H1 (cell line): ENCODE results near the gene JAKMIP1. TPM values are rescaled to one million over a fixed set of nuclear protein-coding genes. Genes with fewer than 3 reads are reported as not detected.

Source experiments
- CTCF ChIA-PET: fragments of 300-600 bp; sonication (Branson Sonifier 250); formaldehyde crosslinking; loops from one replicate; lab custom pipeline; 2021; ENCODE audit not compliant: partially characterized antibody; lab: Charles Lee
- POLR2A ChIA-PET: fragments of 300-600 bp; sonication (Branson Sonifier 250); formaldehyde crosslinking; loops from one replicate; lab custom pipeline; 2021; ENCODE audit warnings: inconsistent platforms; ENCODE audit not compliant: partially characterized antibody; lab: Charles Lee
- DNase-seq, 2 experiments: peaks; one replicate each; pipeline versions ENCODE4 v3.0.0 to v3.0.0-alpha.2; 2010 to 2022; ENCODE audit warnings: low spot score in 2 of 2, low read depth in 1 of 2, mixed read lengths in 1 of 2
- FAIRE-seq: peaks from 2 replicates; lab custom pipeline; 2011; peaks lifted over from hg19 to GRCh38; lab: Jason Lieb, UNC
- H2AFZ ChIP-seq: 2 replicates; pipeline ENCODE4 v1.8.1; 2012; ENCODE audit warnings: low read length, inconsistent platforms
- H2AK5ac ChIP-seq: 2 replicates; pipeline ENCODE4 v1.6.1; 2013; ENCODE audit warnings: low read depth, low read length
- H2BK120ac ChIP-seq: replicated peaks from 2 replicates; pipeline ENCODE3; 2013; ENCODE audit warnings: low read depth, low read length, inconsistent platforms
- H2BK12ac ChIP-seq: 2 replicates; pipeline ENCODE4 v1.6.1; 2013; ENCODE audit warnings: low read depth, low read length
- H2BK15ac ChIP-seq: 2 replicates; pipeline ENCODE4 v1.6.1; 2013; ENCODE audit warnings: low read length
- H2BK20ac ChIP-seq: 2 replicates; pipeline ENCODE4 v1.6.1; 2013; ENCODE audit warnings: low read length
- H2BK5ac ChIP-seq: 2 replicates; pipeline ENCODE4 v1.6.1; 2013; ENCODE audit warnings: low read depth, low read length
- H3K14ac ChIP-seq: 2 replicates; pipeline ENCODE4 v1.6.1; 2013; ENCODE audit warnings: inconsistent platforms; ENCODE audit not compliant: insufficient read length
- H3K18ac ChIP-seq: 2 replicates; pipeline ENCODE4 v1.6.1; 2013; ENCODE audit warnings: low read length; ENCODE audit errors: extremely low read depth
- H3K23ac ChIP-seq: 2 replicates; pipeline ENCODE4 v1.6.1; 2013; ENCODE audit warnings: inconsistent platforms; ENCODE audit not compliant: insufficient read length
- H3K23me2 ChIP-seq: 2 replicates; pipeline ENCODE4 v1.6.1; 2013; ENCODE audit warnings: low read depth, low read length
- H3K27ac ChIP-seq: 2 replicates; pipeline ENCODE4 v1.6.1; 2011; ENCODE audit warnings: low read depth, low read length, inconsistent platforms
- H3K27me3 ChIP-seq, 4 experiments: replicated peaks in 1 of 4; 1 replicate in 1 of 4; 2 replicates in 3 of 4; pipeline versions ENCODE4 v1.6.1 to v1.8.1; 2011 to 2013; ENCODE audit warnings: low read length in 3 of 4, mild to moderate bottlenecking in 3 of 4, inconsistent platforms in 2 of 4, mixed read lengths in 2 of 4, moderate library complexity in 1 of 4; ENCODE audit not compliant: control insufficient read depth in 3 of 4, insufficient read depth in 3 of 4; ENCODE audit errors: extremely low read depth in 1 of 4
- H3K36me3 ChIP-seq, 4 experiments: 2 replicates each; pipeline versions ENCODE4 v1.6.1 to v1.8.1; 2011 to 2013; ENCODE audit warnings: mild to moderate bottlenecking in 4 of 4, low read length in 3 of 4, moderate library complexity in 2 of 4, control low read depth in 1 of 4, inconsistent platforms in 1 of 4; ENCODE audit not compliant: insufficient read depth in 4 of 4, control insufficient read depth in 2 of 4
- H3K4ac ChIP-seq: replicated peaks from 2 replicates; pipeline ENCODE3; 2013; ENCODE audit warnings: low read length, low read depth, mixed read lengths, inconsistent platforms; ENCODE audit not compliant: insufficient read length
- H3K4me1 ChIP-seq, 4 experiments: replicated peaks in 1 of 4; 1 replicate in 1 of 4; 2 replicates in 3 of 4; pipeline versions ENCODE4 v1.6.1 to v1.8.1; 2011 to 2013; ENCODE audit warnings: low read length in 3 of 4, inconsistent platforms in 2 of 4, mixed read lengths in 1 of 4; ENCODE audit not compliant: insufficient read depth in 4 of 4, control insufficient read depth in 3 of 4
- H3K4me2 ChIP-seq, 2 experiments: 2 replicates each; pipeline versions ENCODE4 v1.6.1 to v1.8.1; 2011 to 2013; ENCODE audit warnings: low read depth in 2 of 2, low read length in 2 of 2, control low read depth in 1 of 2, inconsistent platforms in 1 of 2, mild to moderate bottlenecking in 1 of 2; ENCODE audit not compliant: insufficient read depth in 1 of 2
- H3K4me3 ChIP-seq, 4 experiments: fragments of 200-600, 300-600 bp in 1 of 4; sonication (generic), shearing (Covaris generic), sonication (Bioruptor Twin) in 1 of 4; 2 replicates each; pipeline versions ENCODE4 v1.5.1 to v1.8.1; 2011 to 2016; ENCODE audit warnings: low read length in 4 of 4, low read depth in 3 of 4, control low read depth in 2 of 4, inconsistent platforms in 2 of 4, mild to moderate bottlenecking in 2 of 4, mixed read lengths in 1 of 4, moderate library complexity in 1 of 4; ENCODE audit not compliant: insufficient read depth in 2 of 4; ENCODE audit errors: extremely low read depth in 1 of 4
- H3K56ac ChIP-seq: replicated peaks from 2 replicates; pipeline ENCODE3; 2013; ENCODE audit warnings: low read depth, mild to moderate bottlenecking, mixed read lengths, low read length, inconsistent platforms; ENCODE audit not compliant: insufficient read length
- H3K79me1 ChIP-seq: 2 replicates; pipeline ENCODE4 v1.6.1; 2013; ENCODE audit warnings: low read depth, low read length, control low read depth
- H3K79me2 ChIP-seq, 2 experiments: 2 replicates each; pipeline versions ENCODE4 v1.6.1 to v1.8.1; 2012 to 2013; ENCODE audit warnings: low read length in 2 of 2, mild to moderate bottlenecking in 2 of 2, inconsistent platforms in 1 of 2; ENCODE audit not compliant: insufficient read depth in 2 of 2, control insufficient read depth in 1 of 2
- H3K9ac ChIP-seq, 4 experiments: replicated peaks in 1 of 4; 1 replicate in 1 of 4; 2 replicates in 3 of 4; pipeline versions ENCODE4 v1.6.1 to v1.8.1; 2011 to 2013; ENCODE audit warnings: low read depth in 3 of 4, low read length in 3 of 4, control low read depth in 2 of 4, mild to moderate bottlenecking in 2 of 4, moderate library complexity in 2 of 4, inconsistent platforms in 1 of 4; ENCODE audit errors: extremely low read depth in 1 of 4
- H3K9me3 ChIP-seq, 2 experiments: 2 replicates each; pipeline versions ENCODE4 v1.6.1 to v1.8.1; 2012 to 2013; ENCODE audit warnings: mild to moderate bottlenecking in 2 of 2, moderate library complexity in 2 of 2, control low read depth in 1 of 2, inconsistent platforms in 1 of 2, low read depth in 1 of 2, low read length in 1 of 2, mixed read lengths in 1 of 2; ENCODE audit not compliant: insufficient read depth in 2 of 2
- H4K20me1 ChIP-seq, 2 experiments: replicated peaks in 1 of 2; 2 replicates each; pipeline versions ENCODE3 to v1.8.1; 2011 to 2013; ENCODE audit warnings: inconsistent platforms in 2 of 2, low read length in 2 of 2, mild to moderate bottlenecking in 1 of 2; ENCODE audit not compliant: insufficient read depth in 2 of 2, control insufficient read depth in 1 of 2
- H4K5ac ChIP-seq: 2 replicates; pipeline ENCODE4 v1.6.1; 2013; ENCODE audit warnings: low read length, low read depth, mixed read lengths, inconsistent platforms; ENCODE audit not compliant: insufficient read length
- H4K8ac ChIP-seq: 2 replicates; pipeline ENCODE4 v1.8.0; 2013; ENCODE audit warnings: mild to moderate bottlenecking, moderate library complexity, low read length, inconsistent platforms; ENCODE audit not compliant: insufficient read depth; ENCODE audit errors: extremely low read depth
- H4K91ac ChIP-seq: replicated peaks from 2 replicates; pipeline ENCODE3; 2013; ENCODE audit warnings: low read length, mixed read lengths, inconsistent platforms; ENCODE audit not compliant: insufficient read length
- ATF2 ChIP-seq: IDR thresholded peaks from 2 replicates; pipeline ENCODE4 v1.6.1; 2012; ENCODE audit warnings: low read length, inconsistent platforms
- CBX8 ChIP-seq: fragments of 300-800, 300-1000 bp; sonication (generic); IDR thresholded peaks from 2 replicates; pipeline ENCODE4 v1.7.1; 2016; ENCODE audit warnings: low read depth, low read length, borderline replicate concordance
- FOSL1 ChIP-seq: IDR thresholded peaks from 2 replicates; pipeline ENCODE4 v1.6.1; 2011; ENCODE audit warnings: mild to moderate bottlenecking, low read depth, low read length, moderate library complexity; ENCODE audit not compliant: insufficient read depth
- SP2 ChIP-seq: IDR thresholded peaks from 2 replicates; pipeline ENCODE4 v1.6.1; 2012; ENCODE audit warnings: mild to moderate bottlenecking, low read length, inconsistent platforms
- TBP ChIP-seq: IDR thresholded peaks from 2 replicates; pipeline ENCODE4 v1.6.1; 2011; ENCODE audit warnings: low read depth, low read length, improper control_type of control experiment
- WGBS, 2 experiments: shearing (Covaris generic) in 1 of 2; methylation state at CpG; one replicate each; pipeline versions ENCODE4 v1.1.6 to v1.1.7; 2013 to 2015; ENCODE audit warnings: low lambda C conversion rate in 2 of 2, mixed read lengths in 2 of 2, inconsistent platforms in 1 of 2, low coverage in 1 of 2, missing lambda C conversion rate in 1 of 2; ENCODE audit not compliant: insufficient replicate concordance in 2 of 2, insufficient coverage in 1 of 2, insufficient read length in 1 of 2; ENCODE audit errors: extremely low coverage in 1 of 2, missing lambda C conversion rate in 1 of 2; 5-methylcytosine and 5-hydroxymethylcytosine counted together
- polyA plus RNA-seq, 7 experiments: library from polyadenylated mRNA; depleted of rRNA in 3 of 7; stranded (reverse) in 5 of 7; unstranded in 2 of 7; fragments of >200 nt in 5 of 7; fragments of 200-250 nt in 2 of 7; gene quantifications; 1 replicate in 5 of 7; 2 replicates in 1 of 7; 4 replicates in 1 of 7; pipeline versions ENCODE4 v1.2.1 to v1.2.3, GENCODE V29; 2011 to 2013; ENCODE audit warnings: missing spikeins in 2 of 7, mixed read lengths in 2 of 7
- total RNA-seq: library from RNA; stranded (reverse); fragmentation: NEBNext Ultra II Directional; extraction: Animal tissue kit (Norgen Biotek cat#: 25700); gene quantifications from 2 replicates; pipeline ENCODE4 v1.2.1, GENCODE V29; 2021

The JAKMIP1 gene
- total and polyA plus RNA-seq, 2 of the 8 experiments (the other 6 are each of a cell fraction or from before 2014, with no cell fraction given) = 2.5 to 4.4 TPM

- no peak overlapping the region for H3K4me3 ChIP-seq
- H3K27ac ChIP-seq = no peak overlapping the region
- H3K56ac ChIP-seq = no peak overlapping the region
- no peaks in the 10 kb centered on the region for H3K27me3 ChIP-seq
- H2BK15ac ChIP-seq = no peak overlapping the region
- no peak overlapping the region for H3K4ac ChIP-seq
- no peak overlapping the region for H3K4me2 ChIP-seq
- no peak overlapping the region for H2AK5ac ChIP-seq
- 0 out of 4 replicates have a peak, but pooled peaks cover 0 to 2% of the 10 kb centered on the region in 2 experiments for H3K9me3 ChIP-seq
- H3K18ac ChIP-seq = no peak overlapping the region
- no peak overlapping the region for H2BK20ac ChIP-seq
- no peak overlapping the region for H4K8ac ChIP-seq
- H4K5ac ChIP-seq = no peak overlapping the region
- peaks cover 6 to 13% (median 10%) of the 10 kb centered on the region in 4 experiments for H3K4me1 ChIP-seq
- peaks cover 15% of the 10 kb centered on the region; the same call in 1 of the 2 replicates for H3K23me2 ChIP-seq
- FAIRE-seq = no peak
- no peak overlapping the region for H2AFZ ChIP-seq
- H3K9ac ChIP-seq = no peak overlapping the region
- no peak overlapping the region for H2BK5ac ChIP-seq
- H4K20me1 ChIP-seq = peaks cover 0 to 5% of the 10 kb centered on the region in 2 experiments
- no peaks in the 10 kb centered on the region for H3K79me2 ChIP-seq
- peaks cover 5% of the 10 kb centered on the region for H3K79me1 ChIP-seq
- H2BK120ac ChIP-seq = no peak overlapping the region
- TF ChIP-seq ATF2 (no peak), FOSL1 (no peak), SP2 (no peak), TBP (no peak), CBX8 (no peak)
- H3K14ac ChIP-seq = no peak overlapping the region
- no peak overlapping the region for H2BK12ac ChIP-seq
- WGBS, 2 experiments = 93% methylated on average over 12 of the region's 12 CpGs; no CpG with 5 or more reads in 1 of the 2 experiments
- ChIA-PET POLR2A (no interaction called here), CTCF (interaction anchor here (1.5 kb wide), 1 partner anchor 8 kb away, joined by 3 read pairs; no protein-coding TSS in a partner anchor)
- DNase-seq = no peak
- H3K23ac ChIP-seq = no peak overlapping the region
- no peaks in the 10 kb centered on the region; a peak in 1 of 8 replicates for H3K36me3 ChIP-seq
- no peak overlapping the region for H4K91ac ChIP-seq
Observed at GRCh38 chr4:6121941-6122340, 78.4 kb downstream of the JAKMIP1 start.
